Measurements from ENCODE around the gene ELAPOR1.
A peak's percentile ranks its signal among the peaks of the same experiment; 100 is the strongest.

Gene ELAPOR1

DNA sequence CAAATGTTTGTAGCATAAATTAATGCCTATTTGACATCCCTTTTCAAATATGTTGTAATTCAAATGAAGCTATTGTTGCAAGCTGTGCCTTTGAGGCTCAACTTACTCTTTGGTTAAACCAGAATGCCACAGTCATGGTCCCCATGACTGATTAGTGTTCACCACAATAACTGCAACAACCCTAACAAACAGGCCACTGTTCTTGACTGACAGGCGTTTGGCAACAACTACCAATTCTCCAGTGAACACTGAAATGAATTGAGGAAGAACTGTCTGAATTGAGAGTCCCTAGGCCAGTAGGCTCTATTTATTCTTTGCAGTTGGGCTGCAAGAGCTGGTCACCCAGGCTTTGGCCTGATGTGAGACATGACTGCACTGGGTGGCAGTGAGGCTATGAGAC, 30.0 kb upstream of the ELAPOR1 start:
- TF ChIP-seq Cebpa-rat (IDR thresholded peaks at IDR 0.05): no peak
- H4K20me1 ChIP-seq: no peaks in the 10 kb centered on the region
- H3K9me3 ChIP-seq: no peaks in the 10 kb centered on the region
- no peaks in the 10 kb centered on the region for H3K36me3 ChIP-seq
- H3K4me3 ChIP-seq: no peak overlapping the region
- no peak overlapping the region for H3K9ac ChIP-seq
- no peaks in the 10 kb centered on the region for H3K4me1 ChIP-seq
- H3K27me3 ChIP-seq: no peaks in the 10 kb centered on the region
- H3K27ac ChIP-seq: no peak overlapping the region
- H3K4me2 ChIP-seq: no peak overlapping the region

GRCh38 chr1:109084563-109085517, 29.1 kb upstream of the ELAPOR1 start:
- Histone ChIP-seq H3K9me3 (no peaks in the 10 kb centered on the region), H3K4me2 (no peak overlapping the region), H3K27ac (no peak overlapping the region), H3K4me3 (no peak overlapping the region), H4K20me1 (no peaks in the 10 kb centered on the region), H3K36me3 (no peaks in the 10 kb centered on the region), H3K27me3 (no peaks in the 10 kb centered on the region), H3K9ac (no peak overlapping the region), H3K4me1 (peaks cover 6% of the 10 kb centered on the region)
- no peak for TF ChIP-seq Cebpa-rat (IDR thresholded peaks at IDR 0.05)

- peak overlapping the region; percentile 85; the same call in 1 of the 2 replicates for H3K4me3 ChIP-seq
- H4K20me1 ChIP-seq: no peaks in the 10 kb centered on the region; the same call in 1 of the 2 replicates
These were observed 24.5 kb upstream of the ELAPOR1 start for GRCh38 chr1:109089242-109090015.

GRCh38 chr1:109090196-109091077, 23.5 kb upstream of the ELAPOR1 start, which contains the start of gene TMEM167B:
Gene TMEM167B (plus strand): TSS chr1:109090764. CDS start chr1:109090873, 109 bp downstream.
- Histone ChIP-seq H3K4me1 (peaks cover 30% of the 10 kb centered on the region), H4K20me1 (peaks cover under 1% of the 10 kb centered on the region; the same call in 1 of the 2 replicates), H3K9me3 (no peaks in the 10 kb centered on the region), H3K27me3 (no peaks in the 10 kb centered on the region), H3K4me2 (peak within 1 kb of the TSS; percentile 88), H3K4me3 (peak within 1 kb of the TSS; percentile 85), H3K27ac (peak within 1 kb of the TSS; percentile 76), H3K9ac (peak within 1 kb of the TSS; percentile 81), H3K36me3 (peaks cover 23% of the 10 kb centered on the region)
- no peak for TF ChIP-seq Cebpa-rat (IDR thresholded peaks at IDR 0.05)

More at GRCh38 chr1:109089242-109090015, 24.5 kb upstream of the ELAPOR1 start:
- H3K27ac ChIP-seq: no peak overlapping the region
- peaks cover 30% of the 10 kb centered on the region for H3K4me1 ChIP-seq
- H3K36me3 ChIP-seq: peaks cover 20% of the 10 kb centered on the region
- no peak for TF ChIP-seq Cebpa-rat (IDR thresholded peaks at IDR 0.05)
- H3K27me3 ChIP-seq: no peaks in the 10 kb centered on the region
- H3K9ac ChIP-seq: no peak overlapping the region
- H3K4me2 ChIP-seq: peak overlapping the region; percentile 88
- H3K9me3 ChIP-seq: no peaks in the 10 kb centered on the region

- Histone ChIP-seq H3K4me1 (peaks cover 30% of the 10 kb centered on the region), H3K9me3 (no peaks in the 10 kb centered on the region), H4K20me1 (peaks cover 9% of the 10 kb centered on the region; the same call in 1 of the 2 replicates), H3K9ac (peak overlapping the region; percentile 81), H3K4me3 (peak overlapping the region; percentile 85), H3K36me3 (peaks cover 31% of the 10 kb centered on the region), H3K27ac (peak overlapping the region; percentile 76), H3K4me2 (peak overlapping the region; percentile 88), H3K27me3 (no peaks in the 10 kb centered on the region)
- TF ChIP-seq Cebpa-rat (IDR thresholded peaks at IDR 0.05): no peak
These were observed 22.7 kb upstream of the ELAPOR1 start for GRCh38 chr1:109091078-109091838.

DNA sequence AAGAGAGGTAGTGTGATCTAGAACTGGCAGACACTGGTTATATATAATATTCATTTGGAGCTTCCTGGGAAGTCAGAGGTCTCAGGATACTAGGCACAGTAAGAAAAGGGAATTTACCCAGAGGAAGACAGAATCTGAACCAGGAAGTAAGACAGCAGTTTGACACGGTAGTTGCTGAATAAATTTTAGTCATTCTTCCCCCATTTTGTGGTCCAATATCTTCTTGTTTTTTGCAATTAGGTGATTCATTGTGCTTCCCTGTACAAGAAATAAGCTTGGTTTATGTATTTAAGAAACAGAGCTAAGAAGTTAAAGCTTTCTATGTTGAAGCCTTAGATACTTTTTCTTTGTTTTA, 22.1 kb upstream of the ELAPOR1 start:
- H3K27ac ChIP-seq: peak overlapping the region; percentile 76
- no peaks in the 10 kb centered on the region for H3K9me3 ChIP-seq
- H3K4me3 ChIP-seq: peak overlapping the region; percentile 85
- no peaks in the 10 kb centered on the region for H3K27me3 ChIP-seq
- peaks cover 36% of the 10 kb centered on the region for H3K36me3 ChIP-seq
- no peak for TF ChIP-seq Cebpa-rat (IDR thresholded peaks at IDR 0.05)
- H3K4me1 ChIP-seq: peaks cover 30% of the 10 kb centered on the region
- H3K9ac ChIP-seq: peak overlapping the region; percentile 81
- peaks cover 12% of the 10 kb centered on the region; the same call in 1 of the 2 replicates for H4K20me1 ChIP-seq
- H3K4me2 ChIP-seq: peak overlapping the region; percentile 88

DNA sequence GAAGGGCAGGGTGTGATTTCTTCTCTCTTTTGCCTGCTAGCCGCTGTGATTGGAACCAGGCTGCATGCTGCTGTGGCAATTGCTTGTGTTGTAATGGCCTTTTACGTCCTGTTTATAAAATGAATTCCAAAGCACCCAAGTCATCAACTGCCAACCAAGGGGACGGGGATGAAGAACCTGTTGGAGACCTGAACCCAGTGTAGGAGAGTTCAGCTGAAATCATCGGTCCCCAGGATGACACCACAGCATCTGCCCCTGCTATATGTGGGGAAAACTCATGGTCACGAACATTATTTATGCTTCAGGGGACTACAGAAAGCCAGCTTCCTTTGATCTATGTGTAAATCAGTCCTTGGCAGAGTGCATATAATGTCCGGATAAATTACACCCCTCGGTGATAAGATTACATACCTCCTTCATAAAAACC, 19.5 kb upstream of the ELAPOR1 start:
- H3K27ac ChIP-seq: no peak overlapping the region
- peaks cover 36% of the 10 kb centered on the region for H3K36me3 ChIP-seq
- H3K27me3 ChIP-seq: no peaks in the 10 kb centered on the region
- TF ChIP-seq Cebpa-rat (IDR thresholded peaks at IDR 0.05): no peak
- no peaks in the 10 kb centered on the region for H3K9me3 ChIP-seq
- H3K4me2 ChIP-seq: no peak overlapping the region
- no peak overlapping the region for H3K9ac ChIP-seq
- peaks cover 31% of the 10 kb centered on the region for H3K4me1 ChIP-seq
- H3K4me3 ChIP-seq: no peak overlapping the region
- H4K20me1 ChIP-seq: peaks cover 12% of the 10 kb centered on the region; the same call in 1 of the 2 replicates

DNA sequence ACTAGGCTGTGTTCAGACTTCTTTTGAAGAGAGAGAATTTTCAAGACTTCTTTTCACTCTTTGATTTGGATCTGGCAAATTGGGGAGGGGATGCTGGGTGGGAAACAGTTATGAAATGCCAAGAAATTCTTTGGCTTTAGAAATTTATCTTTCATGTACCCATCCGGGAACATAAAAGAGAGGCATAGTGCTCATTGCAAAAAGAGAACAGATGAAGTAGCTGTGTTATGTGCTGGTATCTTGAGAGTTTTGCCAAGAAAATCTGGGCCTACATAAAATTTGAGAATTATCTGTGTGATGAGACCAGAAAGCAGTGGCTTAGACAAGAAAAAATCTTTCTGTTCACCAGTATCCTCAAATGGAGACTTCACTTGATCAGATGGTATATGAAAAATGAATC, 19.0 kb upstream of the ELAPOR1 start:
- no peak overlapping the region for H3K27ac ChIP-seq
- no peaks in the 10 kb centered on the region for H3K27me3 ChIP-seq
- no peak for TF ChIP-seq Cebpa-rat (IDR thresholded peaks at IDR 0.05)
- H3K4me2 ChIP-seq: no peak overlapping the region
- H3K9me3 ChIP-seq: no peaks in the 10 kb centered on the region
- H3K4me1 ChIP-seq: peaks cover 29% of the 10 kb centered on the region
- no peak overlapping the region for H3K4me3 ChIP-seq
- H3K36me3 ChIP-seq: peaks cover 36% of the 10 kb centered on the region
- H4K20me1 ChIP-seq: peaks cover 12% of the 10 kb centered on the region; the same call in 1 of the 2 replicates
- no peak overlapping the region for H3K9ac ChIP-seq

Data from BLaER1 (cell line).